K562 (cell line): ENCODE results near the gene ZP3. TPM values are rescaled to one million over a fixed set of nuclear protein-coding genes. Genes with fewer than 3 reads are reported as not detected.

Source experiments
- ARHGAP35 ChIP-seq: fragments of 450-650 bp; IDR thresholded peaks from 2 replicates; pipeline ENCODE4 v1.6.1; 2018; ENCODE audit not compliant: partially characterized antibody
- BMI1 ChIP-seq: fragments of 150-350 bp; IDR thresholded peaks from 2 replicates; pipeline ENCODE4 v1.6.1; 2014; ENCODE audit warnings: low read length
- CBFB ChIP-seq: sonication (generic); formaldehyde crosslinking; IDR thresholded peaks from 2 replicates; pipeline ENCODE4 v1.4.0; 2020; ENCODE audit warnings: mild to moderate bottlenecking, missing genetic modification reagents
- CBX1 ChIP-seq: sonication (generic); IDR thresholded peaks from 2 replicates; pipeline ENCODE4 v1.6.1; 2016; ENCODE audit warnings: antibody characterized with exemption, low read depth, mild to moderate bottlenecking
- FOXA3 ChIP-seq, 2 experiments: fragments of 450-650 bp in 1 of 2; sonication (generic) in 1 of 2; formaldehyde crosslinking; IDR thresholded peaks in 1 of 2; conservative IDR thresholded peaks in 1 of 2; 2 replicates each; pipeline versions ENCODE4 v1.4.0 to v1.8.0; 2020 to 2022; ENCODE audit warnings: mild to moderate bottlenecking in 2 of 2, missing genetic modification reagents in 1 of 2
- HNRNPK ChIP-seq: fragments of 200-400 bp; formaldehyde crosslinking; IDR thresholded peaks from one replicate; pipeline ENCODE4 v1.6.1; 2018; ENCODE audit warnings: mild to moderate bottlenecking, low read depth, low read length; ENCODE audit not compliant: poor library complexity, severe bottlenecking
- MGA ChIP-seq: fragments of 450-650 bp; IDR thresholded peaks from 2 replicates; pipeline ENCODE4 v1.6.1; 2016; ENCODE audit warnings: mild to moderate bottlenecking, moderate library complexity
- NCOA6 ChIP-seq: fragments of 450-650 bp; IDR thresholded peaks from 2 replicates; pipeline ENCODE4 v1.6.1; 2017; ENCODE audit warnings: mild to moderate bottlenecking
- NFXL1 ChIP-seq: fragments of 450-650 bp; formaldehyde crosslinking; IDR thresholded peaks from 2 replicates; pipeline ENCODE4 v1.4.0; 2021; ENCODE audit warnings: mild to moderate bottlenecking
- NR2C2 ChIP-seq, 2 experiments: fragments of 200-800 bp in 1 of 2; sonication (Bioruptor generic) in 1 of 2; sonication (generic) in 1 of 2; formaldehyde crosslinking in 1 of 2; IDR thresholded peaks; 2 replicates each; pipeline versions ENCODE4 v1.6.1 to v1.8.0; 2016 to 2022; ENCODE audit warnings: mild to moderate bottlenecking in 1 of 2, missing compliant biosample characterization in 1 of 2, missing genetic modification characterization in 1 of 2, missing genetic modification reagents in 1 of 2
- STAT5A ChIP-seq: IDR thresholded peaks from 2 replicates; pipeline ENCODE4 v1.6.1; 2012; ENCODE audit warnings: low read length, inconsistent platforms, borderline replicate concordance
- ZBTB17 ChIP-seq: fragments of 450-650 bp; formaldehyde crosslinking; IDR thresholded peaks from 2 replicates; pipeline ENCODE4 v1.4.0; 2020; ENCODE audit warnings: mild to moderate bottlenecking
- ZNF274 ChIP-seq: IDR thresholded peaks from 2 replicates; pipeline ENCODE4 v1.6.1; 2011; ENCODE audit warnings: low read depth, mild to moderate bottlenecking, low read length, moderate library complexity, borderline replicate concordance
- ZNF277 ChIP-seq: fragments of 250-450 bp; sonication (Bioruptor Pico); IDR thresholded peaks from 2 replicates; pipeline ENCODE4 v1.8.0; 2022; ENCODE audit warnings: inconsistent platforms, mild to moderate bottlenecking, moderate library complexity, borderline replicate concordance
- ZNF561 ChIP-seq: fragments of 450-650 bp; formaldehyde crosslinking; conservative IDR thresholded peaks from 2 replicates; pipeline ENCODE4 v1.4.0; 2020; ENCODE audit warnings: mild to moderate bottlenecking, moderate library complexity
- polyA plus RNA-seq, 8 experiments: library from polyadenylated mRNA; depleted of rRNA in 4 of 8; stranded (reverse) in 5 of 8; unstranded in 3 of 8; fragments of >200 nt; fragmentation: Nextera tagmentation in 2 of 8; fragmentation: Illumina TruSeq in 1 of 8; extraction: Ambion mirVana in 2 of 8; extraction: Trizol in 1 of 8; gene quantifications; 2 replicates each; pipeline versions ENCODE4 v1.2.1 to v1.2.3, GENCODE V29; 2011 to 2014; ENCODE audit warnings: inconsistent platforms in 1 of 8, missing spikeins in 1 of 8
- total RNA-seq, 7 experiments: library from RNA; depleted of rRNA in 6 of 7; stranded (reverse); fragments of >200 nt in 6 of 7; fragmentation: Illumina TruSeq in 2 of 7; extraction: Trizol in 2 of 7; gene quantifications; 2 replicates each; pipeline versions ENCODE4 v1.2.1 to v1.2.3, GENCODE V29; 2011 to 2021; ENCODE audit warnings: low replicate concordance in 1 of 7

Gene ZP3
- total and polyA plus RNA-seq, 9 of the 15 experiments (the other 6 are each of a cell fraction or from before 2014, with no cell fraction given): 1.4 to 3.8 (median 2.4) TPM

GRCh38 chr7:76397409-76398183 lies 27.2 kb upstream of the ZP3 start (continued):
- TF ChIP-seq HNRNPK (no peak), NR2C2 (CRISPR knock-in tag; IDR thresholded peaks at IDR 0.05) (peak; percentile 78; the same call in 1 of the 2 replicates), NR2C2 (tag; IDR thresholded peaks at IDR 0.05) (peak; percentile 51), FOXA3 (CRISPR knock-in tag; conservative IDR thresholded peaks at IDR 0.05 in 1 of 2, IDR thresholded peaks at IDR 0.05 in 1 of 2) (peak in 1 of 2 experiments; percentile 78; a peak in 1 of 4 replicates), CBX1 (peak; percentile 79; the same call in 1 of the 2 replicates), ZNF561 (CRISPR knock-in tag) (no peak), ZNF274 (no peak), ZNF277 (CRISPR knock-in tag) (no peak), BMI1 (no peak), NCOA6 (no peak), STAT5A (no peak), ZBTB17 (peak; percentile 81), CBFB (CRISPR knock-in tag) (peak; percentile 87), ARHGAP35 (no peak), NFXL1 (CRISPR knock-in tag) (no peak), MGA (peak; percentile 99)
